ENCODE results near the gene RASL10A.

The RASL10A gene

DNA sequence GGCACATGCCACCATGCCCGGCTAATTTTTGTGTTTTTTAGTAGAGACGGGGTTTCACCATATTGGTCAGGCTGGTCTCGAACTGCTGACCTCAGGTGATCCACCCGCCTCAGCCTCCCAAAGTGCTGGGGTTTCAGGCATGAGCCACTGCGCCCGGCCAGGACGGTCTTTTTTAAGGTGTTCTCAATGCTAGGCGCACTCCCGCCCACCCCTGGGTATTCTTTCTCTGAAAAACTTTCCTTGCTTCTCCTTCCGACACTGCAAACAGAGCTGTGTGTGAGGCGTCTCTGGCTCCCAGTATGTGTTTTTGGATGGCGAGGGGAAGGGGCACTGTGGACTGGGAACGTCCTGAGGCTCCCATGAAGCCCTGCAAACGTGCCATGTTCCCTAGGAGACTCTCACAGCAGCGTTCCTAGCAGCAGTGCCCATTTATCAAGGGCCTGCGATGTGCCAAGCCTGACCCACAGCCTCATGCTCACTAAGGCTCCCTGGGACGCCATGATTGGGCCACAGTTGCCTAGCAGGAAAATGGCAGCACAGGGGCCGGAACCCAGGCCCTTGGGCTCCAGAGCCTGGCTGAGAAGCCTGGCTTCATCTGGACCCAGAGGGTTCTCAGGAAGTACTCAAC lies 2.4 kb upstream of the RASL10A start:
- no peak for DNase-seq

DNA sequence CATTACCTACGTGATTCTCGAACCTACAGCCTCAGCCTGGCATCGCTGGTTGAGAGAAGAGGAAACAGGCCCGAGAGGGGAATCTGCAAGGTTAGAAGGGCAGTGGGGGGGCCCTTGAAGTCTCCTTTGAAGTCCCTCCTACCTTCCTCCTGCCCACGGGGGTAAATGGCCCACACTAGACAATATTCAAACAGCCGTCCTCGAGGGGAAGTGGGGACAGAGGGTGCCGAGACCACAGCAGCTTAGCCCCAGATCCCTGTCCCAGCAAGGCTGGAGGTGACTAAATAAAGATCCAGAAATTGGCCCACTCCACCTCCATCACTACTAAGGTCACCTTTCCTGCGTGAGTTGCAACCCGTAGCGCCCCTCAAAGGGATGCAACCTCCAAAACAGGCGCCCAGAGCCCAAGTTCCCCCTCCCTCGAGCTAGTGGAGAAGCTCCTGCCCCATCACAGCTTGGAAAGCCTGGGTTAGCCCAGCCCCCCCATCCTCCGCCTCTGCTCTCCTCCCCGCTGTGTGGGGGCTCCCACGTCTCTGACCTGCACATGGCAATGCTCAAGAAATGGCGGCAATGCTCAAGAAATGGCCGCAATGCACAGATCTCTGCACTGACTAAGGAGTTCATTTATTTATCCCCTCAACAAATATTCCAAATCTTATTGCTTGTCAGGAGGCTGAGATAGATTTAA lies 788 bp upstream of the RASL10A start:
- DNase-seq, result no peak

- no peak for DNase-seq
These were observed 786 bp downstream of the RASL10A start for GRCh38 chr22:29314537-29315285.

GRCh38 chr22:29313576-29314466 lies 1.7 kb downstream of the RASL10A start:
- DNase-seq, result no peak

- DNase-seq, result peak in 1 of 5 donors; percentile 36
These were observed 2.3 kb downstream of the RASL10A start for GRCh38 chr22:29313126-29313575.

- no peak for DNase-seq
These were observed 3.0 kb downstream of the RASL10A start for GRCh38 chr22:29312218-29313125.

DNA sequence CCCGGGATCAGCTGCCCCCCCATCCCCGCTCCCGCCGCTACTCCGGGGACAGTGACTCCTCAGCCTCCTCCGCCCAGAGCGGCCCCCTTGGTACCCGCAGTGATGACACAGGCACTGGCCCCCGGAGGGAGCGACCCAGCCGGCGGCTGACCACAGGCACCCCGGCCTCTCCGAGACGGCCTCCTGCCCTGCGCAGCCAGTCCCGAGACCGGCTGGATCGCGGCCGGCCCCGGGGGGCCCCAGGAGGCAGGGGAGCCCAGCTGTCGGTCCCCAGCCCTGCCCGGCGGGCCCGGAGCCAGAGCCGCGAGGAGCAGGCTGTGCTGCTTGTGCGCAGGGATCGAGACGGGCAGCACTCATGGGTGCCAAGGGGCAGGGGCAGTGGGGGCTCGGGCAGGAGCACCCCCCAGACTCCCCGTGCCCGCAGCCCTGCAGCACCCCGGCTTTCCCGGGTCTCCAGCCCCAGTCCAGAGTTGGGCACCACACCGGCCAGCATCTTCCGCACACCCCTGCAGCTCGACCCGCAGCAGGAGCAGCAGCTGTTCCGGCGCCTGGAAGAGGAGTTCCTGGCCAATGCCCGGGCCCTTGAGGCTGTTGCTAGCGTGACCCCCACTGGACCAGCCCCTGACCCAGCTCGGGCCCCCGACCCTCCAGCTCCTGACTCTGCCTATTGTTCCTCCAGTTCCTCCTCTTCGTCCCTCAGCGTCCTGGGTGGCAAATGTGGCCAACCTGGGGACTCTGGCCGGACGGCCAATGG lies 3.9 kb downstream of the RASL10A start:
- no peak for DNase-seq

- DNase-seq, result peak in 3 of 5 donors; percentile 24 to 35 (median 29)
These were observed 4.6 kb downstream of the RASL10A start for GRCh38 chr22:29310863-29311339.

DNA sequence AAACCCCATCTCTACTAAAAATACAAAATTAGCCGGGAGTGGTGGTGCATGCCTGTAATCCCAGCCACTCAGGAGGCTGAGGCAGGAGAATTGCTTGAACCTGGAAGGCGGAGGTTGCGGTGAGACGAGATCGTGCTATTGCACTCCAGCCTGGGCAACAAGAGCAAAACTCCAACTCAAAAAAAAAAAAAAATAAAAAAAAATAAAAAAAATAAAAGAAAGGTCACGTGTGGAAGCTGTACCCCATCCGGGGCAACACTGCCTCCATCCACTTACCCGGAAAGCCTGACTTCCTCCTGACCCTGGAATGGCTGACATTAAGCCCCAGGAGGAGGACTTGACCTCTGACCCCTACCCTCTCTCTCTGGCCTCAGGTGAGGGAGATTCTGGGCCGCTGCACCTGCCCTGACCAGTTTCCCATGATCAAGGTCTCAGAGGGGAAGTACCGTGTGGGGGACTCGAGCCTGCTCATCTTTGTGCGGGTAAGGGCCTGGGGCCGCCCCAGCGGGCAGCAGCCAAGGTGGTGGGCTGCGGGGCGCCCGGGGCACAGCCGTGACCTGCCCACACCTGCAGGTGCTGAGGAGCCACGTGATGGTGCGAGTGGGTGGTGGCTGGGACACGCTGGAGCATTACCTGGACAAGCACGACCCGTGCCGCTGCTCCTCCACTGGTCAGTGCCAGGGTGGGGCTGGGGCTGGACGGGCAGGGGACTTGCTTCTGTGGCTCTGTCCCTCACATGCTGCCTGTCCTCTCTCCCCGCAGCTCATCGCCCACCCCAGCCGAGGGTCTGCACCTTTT lies 5.2 kb downstream of the RASL10A start:
- DNase-seq, result no peak

- no peak for DNase-seq
These were observed 6.0 kb downstream of the RASL10A start for GRCh38 chr22:29309332-29310064.

GRCh38 chr22:29308791-29309262 lies 6.7 kb downstream of the RASL10A start:
- DNase-seq, result peak in 1 of 5 donors; percentile 59

DNA sequence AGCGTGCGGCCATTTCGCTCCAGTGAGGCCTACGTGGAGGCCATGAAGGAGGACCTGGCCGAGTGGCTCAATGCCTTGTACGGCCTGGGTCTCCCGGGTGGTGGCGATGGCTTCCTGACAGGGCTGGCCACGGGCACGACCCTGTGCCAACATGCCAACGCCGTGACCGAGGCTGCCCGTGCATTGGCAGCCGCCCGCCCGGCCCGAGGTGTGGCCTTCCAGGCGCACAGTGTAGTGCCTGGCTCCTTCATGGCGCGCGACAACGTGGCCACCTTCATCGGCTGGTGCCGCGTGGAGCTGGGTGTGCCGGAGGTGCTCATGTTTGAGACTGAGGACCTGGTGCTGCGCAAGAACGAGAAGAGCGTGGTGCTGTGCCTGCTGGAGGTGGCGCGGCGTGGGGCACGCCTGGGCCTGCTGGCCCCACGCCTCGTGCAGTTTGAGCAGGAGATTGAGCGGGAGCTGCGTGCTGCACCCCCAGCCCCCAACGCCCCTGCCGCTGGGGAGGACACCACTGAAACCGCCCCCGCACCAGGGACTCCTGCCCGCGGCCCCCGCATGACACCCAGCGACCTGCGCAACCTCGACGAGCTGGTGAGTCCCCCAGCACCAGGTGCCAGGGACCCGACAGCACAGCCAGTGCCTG lies 7.2 kb downstream of the RASL10A start:
- no peak for DNase-seq

DNA sequence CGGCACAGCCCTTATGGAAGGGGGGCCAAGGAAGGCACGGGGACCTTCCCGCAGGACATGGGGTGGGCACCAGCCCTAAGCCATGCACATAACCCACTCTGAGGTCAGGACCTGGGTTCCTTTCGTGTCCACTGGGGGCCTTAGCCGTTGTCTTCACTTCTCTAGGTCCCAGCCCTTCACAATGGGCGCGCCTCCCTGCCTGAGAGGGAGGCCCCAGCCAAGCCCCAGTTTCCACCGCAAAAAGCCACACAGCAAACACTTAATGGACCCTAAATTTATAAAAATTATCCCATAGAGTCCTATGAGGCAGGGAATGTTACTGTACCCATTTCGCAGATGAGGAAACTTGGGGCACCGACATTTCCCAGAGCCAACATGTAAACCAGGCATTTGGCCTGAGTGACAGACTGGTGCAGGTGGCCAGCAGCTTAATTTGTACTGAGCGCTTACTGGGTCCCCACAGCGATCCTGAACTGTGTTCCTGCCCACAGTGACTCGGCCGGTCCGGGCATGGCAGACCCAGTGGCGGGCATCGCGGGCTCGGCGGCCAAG lies 7.8 kb downstream of the RASL10A start:
- no peak for DNase-seq

DNA sequence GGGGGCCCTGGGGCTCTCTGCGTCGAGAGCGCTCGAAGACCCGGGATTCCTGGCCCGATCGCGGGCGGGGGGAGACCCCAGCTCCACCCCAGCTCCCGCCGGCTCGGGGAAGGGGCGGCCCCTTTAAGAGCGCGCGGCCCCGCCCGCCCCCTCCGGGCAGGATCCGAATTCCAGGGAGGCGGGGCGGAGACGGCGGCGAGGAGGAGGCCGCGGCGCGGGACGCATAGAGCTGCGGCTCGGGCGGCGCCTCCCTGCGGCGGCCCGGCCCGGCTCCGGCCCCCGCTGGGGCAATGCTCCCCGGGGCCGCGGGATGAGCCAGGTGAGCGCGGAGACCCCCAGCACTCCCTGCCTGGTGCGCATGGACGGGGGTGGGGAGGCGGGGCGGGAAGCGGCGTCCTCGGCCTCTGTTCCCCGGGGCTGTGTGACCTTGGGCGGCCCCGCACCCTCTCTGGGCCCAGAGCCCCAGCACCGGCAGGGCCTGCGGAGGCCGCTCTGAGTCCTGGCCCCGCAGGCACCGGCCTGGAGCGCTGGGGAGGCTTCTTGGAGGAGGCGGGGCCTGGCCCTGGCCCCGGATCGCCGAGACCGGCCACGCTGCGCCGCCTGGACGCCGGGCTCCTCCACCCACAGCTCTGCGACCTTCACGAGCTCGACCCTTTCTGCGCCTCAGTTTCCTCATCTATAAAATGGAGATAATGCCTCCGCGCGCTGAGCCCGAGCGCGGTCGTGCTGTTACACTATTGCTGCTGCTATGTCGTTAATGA lies 8.5 kb downstream of the RASL10A start:
- peak in 2 of 5 donors; percentile 16 to 32 for DNase-seq

DNA sequence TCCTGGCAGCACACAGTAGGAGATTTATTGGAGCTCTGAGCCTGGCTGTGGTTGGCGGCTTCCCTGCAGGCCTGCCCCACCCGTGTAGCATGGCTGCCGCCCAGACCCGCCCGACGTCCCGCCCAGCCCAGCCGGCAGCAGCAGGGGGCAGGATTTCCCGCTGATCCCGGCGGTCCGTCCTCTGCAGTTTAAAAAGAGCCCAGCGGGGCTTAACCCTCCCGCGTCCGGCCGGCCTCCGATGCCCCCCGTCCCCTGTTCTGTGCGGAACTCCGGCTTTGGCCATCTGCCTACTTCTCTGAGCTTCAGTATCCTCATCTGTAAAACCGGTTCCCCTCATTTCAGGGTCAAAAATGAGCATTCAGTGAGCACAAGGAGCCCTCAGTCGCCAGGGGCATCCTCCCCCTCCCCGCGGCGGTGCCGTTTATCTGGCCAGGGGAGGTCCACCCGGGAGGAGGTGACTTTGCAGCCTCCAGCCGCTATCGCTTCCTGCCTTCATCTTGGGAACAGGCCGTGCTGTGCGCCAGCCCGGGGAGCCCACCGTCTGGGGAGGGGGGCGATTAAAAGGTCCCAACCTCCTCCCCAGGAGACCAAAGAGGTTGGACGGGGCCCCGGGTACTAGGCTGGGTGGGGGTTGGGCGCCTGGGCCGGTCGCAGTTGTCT lies 9.2 kb downstream of the RASL10A start, which contains the start of gene GAS2L1:
GAS2L1 (plus strand) TSS at position 476 of the 660 bp plus-strand sequence. CDS start 1,456 bp downstream, outside the sequence.
- peak in 2 of 5 donors; percentile 19 to 54 for DNase-seq

GRCh38 chr22:29305836-29306174 lies 9.7 kb downstream of the RASL10A start:
- DNase-seq, result no peak

All from T-helper 1 cell (primary cell).